HG03457 (cell line): ENCODE measurements around the gene ICAM2.
"Not testable (repeated sequence)": the region's sequence is repeated elsewhere in the genome, so short reads cannot be mapped to it uniquely, and the experiment has no call there.

Experiments
- ATAC-seq: cut with Tn5 transposase; IDR thresholded peaks from one replicate; pipeline ENCODE4 v1.9.1; 2021; ENCODE audit warnings: moderate number of reproducible peaks; ENCODE audit not compliant: unreplicated experiment

The ICAM2 gene

DNA sequence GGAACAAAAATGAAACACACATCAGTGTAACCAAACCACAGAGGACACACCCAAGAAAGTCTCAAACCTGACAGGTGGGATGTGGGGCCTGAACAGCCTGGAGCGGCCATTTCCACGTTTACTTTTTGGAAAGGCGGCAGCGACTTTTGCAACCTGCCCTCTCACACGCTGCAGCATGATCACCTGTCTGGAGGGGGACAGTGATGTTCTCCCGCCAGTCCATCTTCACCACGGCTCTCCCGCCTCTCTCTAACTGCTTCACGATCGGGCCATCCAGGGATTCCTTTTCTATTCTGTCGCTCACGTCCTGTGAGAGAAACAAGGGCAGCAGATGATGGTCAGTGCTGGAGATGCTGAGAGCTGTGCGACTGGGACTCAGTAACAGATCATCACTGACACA lies 24.7 kb upstream of the ICAM2 start:
- no peak for ATAC-seq

DNA sequence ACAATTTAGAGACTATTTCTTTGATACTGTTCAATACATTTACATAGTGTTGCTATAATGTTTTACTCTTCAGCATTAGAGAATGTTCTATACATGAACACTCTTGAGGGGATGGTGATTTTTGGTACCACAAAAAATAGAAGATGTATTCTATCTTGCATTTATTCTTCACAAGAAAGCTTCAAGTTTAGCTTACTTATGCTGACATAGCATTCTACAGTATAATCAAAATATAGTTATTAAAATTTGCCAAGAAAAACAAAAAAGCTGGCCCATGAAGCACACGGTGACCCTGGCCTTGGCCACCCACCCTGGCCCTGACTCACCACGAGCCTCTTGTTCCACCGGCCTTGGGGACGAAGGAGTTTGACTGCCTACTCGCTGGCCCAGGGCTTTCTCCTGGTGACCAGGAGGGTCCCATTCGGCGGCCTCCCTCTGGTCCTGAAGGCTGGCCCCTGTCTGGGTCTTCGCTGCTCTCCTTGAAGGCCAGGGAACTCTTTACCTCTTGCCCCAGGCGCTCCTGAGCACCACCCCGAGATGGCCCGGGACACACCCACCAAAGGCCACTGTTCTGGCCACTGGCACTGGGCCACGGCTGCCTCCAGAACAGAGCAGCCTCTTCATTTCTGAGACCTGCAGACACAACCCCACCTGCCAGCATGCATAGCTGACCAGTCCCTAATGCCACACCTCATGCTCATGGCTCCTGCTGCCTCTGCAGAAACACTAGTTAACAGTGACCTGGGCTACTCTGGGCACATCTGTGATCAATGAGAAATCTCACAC lies 22.5 kb upstream of the ICAM2 start:
- ATAC-seq = no peak

DNA sequence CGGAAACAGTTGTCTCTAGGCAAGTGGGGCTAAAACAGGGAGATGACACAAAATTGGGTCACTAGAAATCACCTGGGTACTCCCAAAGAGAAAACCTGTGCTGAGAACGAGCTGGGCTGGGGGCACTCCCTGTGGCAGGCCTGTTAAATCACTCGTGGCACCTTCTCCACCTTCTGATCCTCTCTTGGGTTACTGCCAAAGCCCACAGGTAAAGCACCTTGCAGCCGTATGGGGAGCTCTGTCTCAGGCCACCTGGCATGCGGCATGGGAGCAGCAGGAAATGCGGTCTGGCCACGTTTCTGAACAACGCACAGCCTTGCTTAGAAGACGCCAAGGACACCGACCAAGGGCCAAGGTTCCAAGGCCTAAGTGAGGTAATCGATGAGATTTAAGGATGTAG lies 21.5 kb upstream of the ICAM2 start:
- ATAC-seq = no peak

DNA sequence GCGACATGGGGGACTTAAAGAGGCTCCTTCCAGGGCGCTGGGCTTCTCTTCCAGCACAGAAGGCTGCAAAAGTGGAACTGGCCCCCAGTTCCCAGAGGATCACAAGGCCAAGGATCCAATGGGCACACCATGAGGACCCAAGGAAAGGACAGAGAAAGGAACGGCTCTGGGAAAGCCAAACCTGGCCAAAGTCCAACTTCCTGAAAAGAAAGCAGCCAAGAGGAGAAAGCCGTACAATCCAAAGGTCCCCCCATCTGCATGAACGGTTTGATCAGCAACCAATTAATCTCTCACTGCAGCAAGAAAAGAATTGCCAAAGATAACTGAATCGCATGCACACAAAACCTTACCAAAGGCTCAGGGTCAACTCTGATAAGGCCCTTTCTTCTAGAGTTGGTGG lies 19.8 kb upstream of the ICAM2 start:
- no peak for ATAC-seq

DNA sequence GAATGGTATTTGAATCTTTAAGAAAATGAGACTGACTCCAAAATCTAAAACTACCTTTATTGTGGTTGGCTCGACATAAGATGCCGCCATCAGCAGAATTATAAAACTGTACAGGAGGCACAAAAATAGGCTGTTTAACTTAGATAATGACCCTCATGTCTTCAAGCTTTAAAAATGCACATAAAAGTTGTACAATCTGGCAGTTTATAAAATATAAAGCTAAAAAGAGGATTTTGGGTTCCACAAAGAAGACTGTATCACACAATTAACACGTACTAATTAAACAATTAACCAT lies 18.6 kb upstream of the ICAM2 start:
- ATAC-seq = no peak

DNA sequence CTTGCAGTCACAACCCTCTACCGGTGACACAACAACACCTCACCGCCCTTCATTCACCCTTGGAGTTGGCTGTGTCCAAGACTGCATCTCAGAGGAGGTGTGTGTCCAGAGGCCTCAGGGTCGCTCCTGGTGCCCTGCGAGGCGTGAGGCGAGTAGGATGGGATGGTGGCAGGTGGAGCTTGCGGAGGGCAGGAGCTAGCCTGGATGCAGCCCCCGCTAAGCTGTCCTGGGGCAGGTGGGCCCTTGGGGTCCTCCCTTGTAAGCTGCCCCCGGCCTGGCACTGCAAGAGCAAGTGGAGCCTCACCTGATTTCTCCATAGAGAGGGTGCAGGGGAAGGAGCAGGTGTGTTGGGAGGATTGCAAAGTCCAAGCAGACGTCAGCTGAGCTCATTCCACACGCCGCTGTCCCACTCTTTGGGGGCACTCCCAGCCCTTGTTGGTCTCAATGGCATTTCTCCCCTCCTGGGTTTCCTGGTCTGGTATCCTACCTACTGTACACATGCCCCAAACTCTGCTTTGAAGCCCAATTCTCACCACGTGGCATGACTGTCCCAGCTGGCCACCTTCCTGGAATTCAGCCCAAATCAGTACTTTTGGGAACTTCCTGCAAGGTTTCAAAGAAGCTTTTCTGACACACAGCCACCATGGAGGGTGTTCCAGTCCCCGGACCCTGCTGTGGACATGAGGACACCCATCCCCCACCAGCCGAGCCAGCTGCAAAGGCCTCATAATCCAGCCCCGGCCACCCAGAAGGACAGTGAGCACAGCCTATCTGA lies 18.1 kb upstream of the ICAM2 start:
- ATAC-seq = no peak

DNA sequence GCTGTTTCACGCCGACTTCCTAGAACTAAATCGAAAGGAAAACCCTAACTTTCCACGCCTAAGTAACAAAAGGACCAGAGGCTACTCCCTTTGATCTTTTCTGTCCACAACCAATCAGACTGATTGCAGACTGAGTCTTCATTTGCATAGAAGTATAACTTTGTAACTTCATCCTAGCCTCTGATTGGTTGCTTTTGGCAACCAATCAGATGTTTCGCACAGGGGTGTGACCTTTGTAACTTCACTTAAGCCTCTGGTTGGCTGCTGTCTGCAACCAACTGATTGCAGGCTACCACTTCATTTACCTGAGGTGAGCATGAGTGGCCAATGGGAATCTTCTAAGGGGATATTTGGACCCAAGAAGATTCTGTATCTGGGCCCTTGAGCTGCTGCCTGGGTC lies 17.4 kb upstream of the ICAM2 start:
- ATAC-seq = no peak

DNA sequence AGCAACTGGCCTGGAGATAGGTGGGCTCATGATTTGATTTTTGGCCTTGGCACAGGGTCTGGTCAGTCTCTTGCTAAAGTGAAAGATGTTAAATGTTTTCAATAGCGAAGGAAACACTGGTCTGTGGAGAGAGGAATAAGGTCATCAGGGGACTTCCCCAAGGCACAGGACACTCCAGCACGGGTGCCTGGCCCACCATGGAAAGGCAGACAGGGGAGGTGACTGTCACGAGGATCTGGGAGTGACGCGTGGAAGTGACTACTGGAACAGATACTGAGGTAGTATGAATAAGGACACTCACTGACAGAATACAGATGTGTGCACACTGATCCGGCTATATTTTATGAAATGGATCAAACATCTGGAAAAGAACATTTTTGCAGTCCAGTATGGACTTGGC lies 16.7 kb upstream of the ICAM2 start:
- ATAC-seq = no peak

DNA sequence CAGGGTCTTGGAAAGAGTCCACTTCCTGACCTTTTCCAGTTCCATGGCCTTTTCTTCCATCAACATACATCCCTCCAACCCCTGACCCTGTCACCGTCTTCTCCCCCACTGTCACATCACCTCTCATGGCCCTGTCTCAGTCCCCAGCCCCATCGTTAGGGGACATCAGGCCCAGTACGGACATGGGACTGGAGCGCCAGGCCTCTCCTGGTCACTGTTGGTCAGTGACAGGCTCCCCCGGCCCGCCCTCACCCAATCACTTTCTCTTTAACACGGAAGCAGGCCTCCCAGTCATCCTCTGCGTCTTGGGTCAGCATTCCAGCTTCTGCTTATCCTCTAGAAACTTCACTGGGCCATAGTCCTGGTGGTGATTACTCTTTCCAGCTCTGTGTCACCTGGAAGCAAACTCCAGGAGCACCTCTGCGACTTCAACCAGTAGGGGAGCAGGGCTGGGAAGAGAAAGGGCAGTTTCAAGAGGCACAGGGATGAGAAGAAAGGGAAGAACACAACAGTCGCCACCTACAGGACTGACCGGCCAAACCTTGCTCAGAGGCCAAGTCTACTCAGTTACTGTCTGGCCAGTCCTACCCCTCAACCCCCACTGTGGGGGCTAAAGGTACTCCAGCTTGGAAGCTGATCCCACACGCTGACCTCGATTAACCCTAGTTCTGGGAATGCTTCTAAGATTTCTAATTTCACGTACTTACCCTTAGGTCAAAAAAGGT lies 15.9 kb upstream of the ICAM2 start:
- ATAC-seq = no peak

DNA sequence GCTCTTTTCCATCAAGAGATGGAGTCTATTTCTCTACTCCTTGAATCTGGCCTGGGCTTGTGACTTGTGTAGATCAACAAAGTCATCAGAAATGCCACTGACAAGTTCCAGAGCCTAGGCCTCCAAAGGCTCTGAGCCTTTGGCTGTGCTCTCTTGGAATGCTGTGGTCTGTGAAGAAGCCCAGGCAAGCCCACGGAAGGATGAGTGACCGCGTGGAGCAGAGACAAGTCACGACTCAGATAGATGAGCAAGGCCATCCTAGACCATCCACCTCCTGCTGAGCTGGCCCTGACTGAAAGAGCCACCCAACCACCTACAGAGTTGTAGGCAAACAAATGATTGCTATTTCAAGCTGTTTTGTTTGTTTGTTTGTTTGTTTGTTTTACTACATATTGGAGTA lies 11.6 kb upstream of the ICAM2 start:
- ATAC-seq = no peak

DNA sequence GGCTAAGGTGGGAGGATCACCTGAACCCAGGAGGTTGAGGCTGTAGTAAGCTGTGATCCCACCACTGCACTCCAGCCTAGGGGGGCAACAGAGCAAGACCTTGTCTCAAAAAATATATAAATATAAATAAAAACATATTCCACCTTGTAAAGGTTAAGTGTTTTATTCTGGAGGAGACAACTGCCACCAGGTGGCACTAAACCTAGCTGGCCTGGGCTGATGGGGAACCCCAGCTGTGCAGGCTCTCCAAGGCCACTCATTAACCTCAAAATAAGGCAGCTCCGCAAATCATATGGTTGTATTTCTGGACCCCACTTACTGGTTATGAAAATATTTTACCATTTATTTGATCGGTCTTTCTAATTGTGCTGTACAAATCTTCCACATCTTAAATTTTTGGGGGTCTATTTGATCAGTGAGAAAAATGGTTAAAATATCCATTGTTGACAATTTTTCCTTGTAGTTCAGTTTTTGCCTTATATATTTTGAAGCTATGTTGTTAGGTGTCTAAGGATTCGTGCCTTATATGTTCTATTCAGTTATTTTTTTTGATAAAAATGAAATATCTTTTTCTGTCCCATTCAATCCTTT lies 8.5 kb upstream of the ICAM2 start:
- no peak for ATAC-seq

DNA sequence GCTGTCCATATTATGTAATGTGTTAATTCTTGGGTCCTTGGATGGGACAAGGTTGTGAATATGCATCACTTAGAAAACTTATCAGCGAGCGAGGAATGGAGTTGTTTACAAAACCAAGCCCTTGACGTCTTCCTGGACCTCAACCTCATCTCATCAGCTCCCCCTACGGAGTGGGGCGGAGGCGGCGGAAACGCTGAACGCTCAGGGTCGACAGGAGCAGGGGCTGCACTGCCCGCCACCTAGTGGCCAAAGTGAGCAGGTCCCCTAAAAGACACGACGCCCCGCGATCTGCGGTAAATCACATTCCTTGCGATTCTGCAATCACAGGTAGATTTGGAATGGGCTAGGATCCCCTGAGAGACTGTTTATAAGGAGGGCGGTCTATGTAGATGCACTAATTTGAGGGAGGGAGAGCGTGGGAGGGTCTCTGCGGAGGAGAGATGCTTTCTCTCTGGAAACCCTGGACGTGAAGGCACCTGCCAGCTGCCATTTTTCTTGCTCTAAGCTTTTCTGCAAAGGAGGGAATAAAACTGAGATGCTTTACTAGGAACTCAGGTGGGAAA lies 5.4 kb upstream of the ICAM2 start:
- ATAC-seq = no peak

DNA sequence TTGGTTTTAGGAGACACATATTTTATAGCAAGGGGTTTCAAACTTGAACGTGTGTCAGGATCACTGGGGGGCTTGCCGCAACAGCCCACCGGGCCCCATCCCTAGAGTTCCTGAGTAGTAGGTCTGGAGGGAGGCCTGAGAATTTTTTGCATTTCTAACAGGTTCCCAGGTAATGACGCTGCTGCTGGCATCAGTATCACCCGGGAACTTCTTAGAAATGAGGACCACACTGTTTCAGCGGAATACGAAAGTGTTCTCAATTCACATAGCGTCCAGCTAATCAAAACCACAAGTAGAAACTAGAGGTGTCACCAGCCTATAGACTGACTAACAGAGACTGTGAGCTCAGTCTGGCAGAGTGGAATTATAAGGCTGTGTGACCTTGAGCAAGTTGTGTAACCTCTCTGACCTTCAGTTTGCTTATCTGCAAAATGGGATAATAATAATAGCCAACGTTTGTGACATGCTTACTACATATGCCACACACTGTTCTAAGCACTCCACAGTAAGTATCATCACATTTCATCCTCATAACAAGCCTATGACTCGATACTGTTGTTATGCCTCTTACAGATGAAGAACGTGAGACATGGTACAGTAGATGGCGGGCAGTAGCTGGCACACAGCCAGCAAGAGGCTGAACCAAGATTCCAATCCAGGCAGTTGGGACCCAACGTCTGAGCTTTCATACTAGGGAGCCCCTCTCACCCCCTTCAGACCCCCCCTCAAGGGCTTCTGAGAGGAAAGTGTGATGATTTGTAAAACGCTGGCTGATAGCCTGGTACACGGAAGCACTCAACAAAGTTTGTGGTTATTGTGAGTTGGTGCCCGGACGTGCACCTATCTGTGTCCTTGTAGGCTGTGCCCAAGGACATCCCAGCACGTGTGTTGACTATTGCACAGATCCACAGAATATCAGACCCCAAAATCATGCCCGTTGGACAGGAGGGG lies 4.6 kb upstream of the ICAM2 start:
- no peak for ATAC-seq

DNA sequence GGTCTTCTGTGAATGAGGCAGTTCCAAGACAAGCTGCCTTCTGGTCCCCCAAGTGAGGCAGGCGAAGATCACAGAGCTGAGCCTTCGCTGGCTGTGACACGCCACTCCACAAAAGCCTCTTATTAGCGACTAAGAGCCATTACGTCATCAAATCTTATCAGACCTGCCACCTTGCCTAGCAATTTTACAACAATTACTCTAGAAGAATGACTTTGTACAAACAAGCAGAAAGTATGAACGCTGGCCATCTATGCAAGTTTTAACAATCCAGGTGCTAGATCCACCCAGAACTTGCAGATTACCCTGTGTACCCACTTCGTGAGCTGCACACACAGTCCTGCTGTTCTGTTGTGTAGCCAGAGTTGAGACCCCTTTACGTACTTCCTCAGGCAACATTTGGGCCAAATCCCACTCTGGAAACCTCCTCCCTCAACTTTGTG lies 3.8 kb upstream of the ICAM2 start:
- no peak for ATAC-seq

DNA sequence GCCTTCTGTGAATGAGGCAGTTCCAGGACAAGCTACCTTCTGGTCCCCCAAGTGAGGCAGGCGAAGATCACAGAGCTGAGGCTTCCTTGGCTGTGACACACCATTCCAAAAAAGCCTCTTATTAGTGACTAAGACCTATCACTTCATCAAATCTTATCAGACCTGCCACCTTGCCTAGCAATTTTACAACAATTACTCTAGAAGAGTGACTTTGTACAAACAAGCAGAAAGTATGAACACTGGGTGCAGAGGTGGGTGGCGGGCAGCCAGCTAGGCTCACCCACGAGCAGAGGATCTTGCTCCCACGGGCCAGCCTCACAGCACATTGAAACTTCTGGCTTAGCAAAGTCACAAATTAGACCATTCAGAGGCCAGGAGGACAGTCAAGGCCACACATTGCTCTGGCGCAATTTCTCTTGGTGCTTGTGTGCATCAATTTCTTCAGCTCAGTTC lies 2.2 kb upstream of the ICAM2 start:
- no peak for ATAC-seq

DNA sequence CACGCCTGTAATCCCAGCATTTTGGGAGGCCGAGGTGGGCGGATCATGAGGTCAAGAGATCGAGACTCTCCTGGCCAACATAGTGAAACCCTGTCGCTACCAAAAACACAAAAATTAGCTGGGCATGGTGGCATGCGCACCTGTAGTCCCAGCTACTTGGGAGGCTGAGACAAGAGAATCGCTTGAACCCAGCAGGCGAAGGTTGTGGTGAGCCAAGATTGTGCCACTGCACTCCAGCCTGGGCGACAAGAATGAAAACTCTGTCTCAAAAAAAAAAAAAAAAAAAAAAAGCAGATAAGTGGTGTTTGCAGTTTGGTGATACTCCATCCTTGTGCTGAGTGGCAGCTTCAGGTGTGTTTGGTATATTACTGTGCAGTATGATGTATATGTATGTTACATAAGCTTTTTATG lies 877 bp downstream of the ICAM2 start:
- ATAC-seq = not testable (repeated sequence)

DNA sequence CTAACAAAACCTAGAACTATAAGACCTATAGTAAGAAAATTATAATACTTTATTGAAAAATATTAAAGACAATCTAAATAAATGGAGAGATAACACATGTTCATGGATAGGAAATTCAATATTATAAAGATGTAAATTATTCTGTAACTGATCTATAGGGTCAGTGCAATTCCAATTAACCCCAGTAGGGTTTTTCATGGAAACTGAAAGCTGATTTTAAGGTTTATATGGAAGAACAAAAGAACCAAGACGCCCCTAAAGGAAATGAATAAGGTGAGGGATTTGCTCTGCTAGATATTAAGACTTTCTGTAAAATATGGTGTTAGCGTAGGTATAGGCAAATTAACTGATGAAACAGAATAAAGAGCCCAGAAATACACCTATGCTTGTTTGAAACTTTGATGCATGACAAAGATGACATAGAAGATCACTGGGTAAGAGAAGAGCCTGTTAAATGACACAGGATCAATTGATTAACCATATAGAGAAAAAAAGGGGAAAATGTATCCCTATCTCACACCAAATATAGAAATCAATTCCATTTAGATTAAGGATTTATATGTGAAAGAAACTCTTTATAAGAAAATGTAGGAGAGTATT lies 3.0 kb downstream of the ICAM2 start:
- no peak for ATAC-seq

DNA sequence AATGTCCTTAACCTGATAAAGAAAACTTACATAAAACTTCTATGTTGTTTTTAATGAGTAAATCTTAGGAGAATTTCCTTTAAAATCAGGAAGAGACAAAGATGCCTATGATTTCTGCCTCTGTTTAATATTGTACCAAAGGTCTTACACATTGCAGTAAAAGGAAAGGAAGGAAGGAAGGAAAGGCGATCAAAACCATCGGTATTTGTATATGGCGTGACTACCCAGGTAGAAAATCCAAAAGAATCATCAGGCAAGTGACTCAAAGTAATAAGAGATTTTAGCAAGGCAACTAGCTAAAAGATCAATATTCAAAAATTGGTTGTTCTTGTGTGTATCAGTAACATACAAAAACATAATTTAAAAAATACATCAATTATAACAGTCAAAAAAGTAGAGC lies 3.5 kb downstream of the ICAM2 start:
- ATAC-seq = no peak

DNA sequence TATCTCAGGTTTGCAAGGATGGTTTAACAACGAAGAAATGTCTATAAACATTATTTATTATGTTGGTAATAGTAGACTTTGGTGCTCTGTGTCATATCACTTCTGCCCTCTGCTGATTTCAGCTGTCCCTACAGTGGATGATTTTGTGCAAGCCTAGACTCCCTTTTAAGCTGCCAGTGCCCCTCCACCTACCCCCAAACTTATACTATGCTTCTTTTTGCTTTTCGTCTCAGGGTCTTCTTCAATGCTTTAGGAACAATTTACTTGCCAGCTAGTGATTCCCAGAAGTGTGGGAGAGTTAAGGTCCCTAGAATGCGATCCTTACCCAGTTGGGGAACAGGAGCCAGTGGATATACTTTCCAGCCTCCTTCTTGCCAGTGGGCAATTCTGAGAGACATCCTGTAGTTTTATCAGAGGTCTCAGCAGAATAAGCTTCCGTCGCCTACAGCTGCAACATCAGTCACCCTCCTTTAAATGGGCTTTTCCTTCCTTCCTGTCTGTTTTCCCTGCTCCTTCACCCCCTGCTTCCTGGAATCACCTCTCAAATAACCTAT lies 4.1 kb downstream of the ICAM2 start:
- ATAC-seq = no peak
